ENCODE measurements around the gene COLEC12.
"Not testable (repeated sequence)": the region's sequence is repeated elsewhere in the genome, so short reads cannot be mapped to it uniquely, and the experiment has no call there.

COLEC12 gene

DNA sequence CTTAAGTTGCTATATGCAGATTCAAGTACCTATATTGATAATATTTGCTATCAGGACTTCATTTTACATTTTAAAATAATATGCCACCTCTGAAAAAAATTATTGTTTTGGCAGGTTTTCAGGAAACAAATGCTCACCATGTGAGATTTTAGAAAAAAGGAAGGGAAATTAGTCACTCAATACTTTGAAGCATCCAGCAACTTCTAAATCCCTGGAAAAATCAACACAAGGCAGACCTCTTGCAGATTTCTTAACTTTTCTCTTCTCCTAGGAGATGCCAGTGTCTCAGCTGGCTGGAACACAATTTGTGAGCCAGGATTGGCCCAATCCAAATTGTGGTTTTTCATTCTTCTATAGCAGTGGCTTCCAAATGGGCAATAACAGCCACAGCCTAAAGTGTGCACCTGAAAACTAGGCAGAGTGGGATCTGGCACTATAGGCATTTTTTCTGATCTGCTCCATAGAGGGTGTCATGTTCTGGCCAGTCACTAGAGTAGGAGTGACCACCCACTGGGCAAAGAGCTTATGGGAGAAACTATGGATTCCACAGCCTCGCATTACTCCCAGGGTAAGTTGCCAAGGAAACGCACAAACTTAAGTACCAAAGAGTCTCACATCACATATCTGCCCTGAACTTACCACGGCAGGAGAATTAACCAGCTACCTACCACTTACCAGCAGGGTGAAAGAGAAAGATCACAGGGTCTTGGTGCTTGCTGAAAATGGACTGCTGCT, 204.6 kb downstream of the COLEC12 start:
- DNase-seq (ENCODE audit: extremely low read depth in 1 of 2, low read depth in 1 of 2): no peak

DNA sequence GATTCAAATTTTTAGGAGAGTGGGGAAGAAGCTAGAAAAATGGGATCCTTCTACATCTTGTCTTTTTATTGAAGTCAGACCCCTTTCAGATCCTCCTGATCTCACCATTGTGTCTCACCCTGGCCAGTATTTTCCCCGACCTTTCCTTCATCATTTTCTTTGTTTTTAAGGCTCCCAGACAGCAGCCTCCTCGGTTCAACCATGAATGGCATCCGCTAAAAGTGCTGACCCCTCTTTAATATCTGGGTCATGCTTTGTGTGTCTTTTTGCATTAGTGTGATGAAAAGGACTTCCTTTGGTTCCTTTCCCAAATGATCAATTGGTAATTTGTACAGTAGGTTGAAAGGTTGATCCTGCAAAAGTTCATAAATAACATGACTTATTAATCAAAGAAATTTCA, 205.9 kb downstream of the COLEC12 start:
- no peak for DNase-seq (ENCODE audit: extremely low read depth in 1 of 2, low read depth in 1 of 2)

DNA sequence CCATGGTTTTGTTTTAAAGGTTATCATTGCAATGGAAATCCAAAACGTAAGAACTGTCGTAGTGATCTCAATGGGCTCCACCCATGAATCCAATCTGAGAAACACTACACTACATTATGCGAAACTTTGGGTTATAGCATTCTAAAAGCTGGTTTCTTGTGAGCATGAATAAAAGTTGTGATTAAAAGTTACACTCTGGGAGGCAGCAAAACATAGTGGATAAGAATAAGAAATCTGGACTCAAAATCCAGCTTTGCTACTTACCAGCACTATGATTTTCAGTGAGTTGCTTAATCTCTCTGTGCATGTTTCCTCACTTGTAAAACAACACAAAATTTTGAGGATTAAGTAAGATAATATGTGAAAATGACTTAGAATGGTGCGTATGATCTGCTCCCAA, 207.0 kb downstream of the COLEC12 start:
- no peak for DNase-seq (ENCODE audit: extremely low read depth in 1 of 2, low read depth in 1 of 2)

DNA sequence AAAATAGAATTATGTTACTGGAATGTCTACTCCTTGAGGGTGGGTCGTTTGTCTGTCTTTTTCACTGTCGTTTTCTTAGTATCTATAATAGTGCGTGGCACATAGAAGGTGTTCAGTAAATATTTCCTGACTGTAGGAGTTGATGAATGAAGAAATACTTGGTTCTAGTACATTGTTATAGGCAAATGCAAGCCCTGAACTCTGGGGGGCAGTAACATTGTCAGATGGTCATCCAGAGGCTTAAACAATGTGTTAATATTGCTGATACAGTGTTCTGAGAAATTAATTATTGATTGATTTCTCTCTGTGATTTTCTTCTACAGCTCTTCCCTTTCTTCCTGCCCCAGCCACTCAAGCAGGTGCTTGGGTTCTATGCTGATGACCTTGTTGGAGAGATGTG, 208.2 kb downstream of the COLEC12 start:
- DNase-seq (ENCODE audit: extremely low read depth in 1 of 2, low read depth in 1 of 2): no peak

DNA sequence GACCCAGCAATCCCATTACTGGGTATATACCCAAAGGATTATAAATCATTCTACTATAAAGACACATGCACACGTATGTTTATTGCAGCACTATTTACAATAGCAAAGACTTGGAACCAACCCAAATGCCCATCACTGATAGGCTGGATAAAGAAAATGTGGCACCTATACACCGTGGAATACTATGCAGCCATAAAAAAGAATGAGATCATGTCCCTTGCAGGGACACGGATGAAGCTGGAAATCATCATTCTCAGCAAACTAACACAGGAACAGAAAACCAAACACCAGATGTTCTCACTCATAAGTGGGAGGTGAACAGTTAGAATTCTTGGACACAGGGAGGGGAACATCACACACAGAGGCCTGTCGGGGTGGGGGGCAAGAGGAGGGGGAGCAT, 210.5 kb downstream of the COLEC12 start:
- DNase-seq (ENCODE audit: extremely low read depth in 1 of 2, low read depth in 1 of 2): not testable (repeated sequence)

DNA sequence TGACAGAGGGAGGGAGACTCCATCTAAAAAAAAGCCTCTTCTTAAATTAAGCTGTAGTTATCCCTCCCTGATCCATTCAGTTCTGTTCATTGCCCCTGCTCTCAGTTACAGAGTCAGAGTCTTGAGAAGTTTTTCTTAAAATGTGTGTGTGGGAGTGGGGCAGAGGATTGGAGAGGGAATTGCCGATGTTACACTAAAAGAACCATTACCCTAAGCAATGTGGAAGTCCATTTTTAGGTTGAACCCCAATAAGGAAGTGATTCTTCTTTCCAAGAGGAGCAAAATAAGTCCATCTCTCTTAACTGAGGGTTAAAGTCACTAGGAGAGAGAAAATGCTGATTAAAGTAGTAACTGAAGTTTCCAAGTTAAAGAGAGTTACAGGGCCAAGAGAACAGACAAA, 211.5 kb downstream of the COLEC12 start:
- no peak for DNase-seq (ENCODE audit: extremely low read depth in 1 of 2, low read depth in 1 of 2)

DNA sequence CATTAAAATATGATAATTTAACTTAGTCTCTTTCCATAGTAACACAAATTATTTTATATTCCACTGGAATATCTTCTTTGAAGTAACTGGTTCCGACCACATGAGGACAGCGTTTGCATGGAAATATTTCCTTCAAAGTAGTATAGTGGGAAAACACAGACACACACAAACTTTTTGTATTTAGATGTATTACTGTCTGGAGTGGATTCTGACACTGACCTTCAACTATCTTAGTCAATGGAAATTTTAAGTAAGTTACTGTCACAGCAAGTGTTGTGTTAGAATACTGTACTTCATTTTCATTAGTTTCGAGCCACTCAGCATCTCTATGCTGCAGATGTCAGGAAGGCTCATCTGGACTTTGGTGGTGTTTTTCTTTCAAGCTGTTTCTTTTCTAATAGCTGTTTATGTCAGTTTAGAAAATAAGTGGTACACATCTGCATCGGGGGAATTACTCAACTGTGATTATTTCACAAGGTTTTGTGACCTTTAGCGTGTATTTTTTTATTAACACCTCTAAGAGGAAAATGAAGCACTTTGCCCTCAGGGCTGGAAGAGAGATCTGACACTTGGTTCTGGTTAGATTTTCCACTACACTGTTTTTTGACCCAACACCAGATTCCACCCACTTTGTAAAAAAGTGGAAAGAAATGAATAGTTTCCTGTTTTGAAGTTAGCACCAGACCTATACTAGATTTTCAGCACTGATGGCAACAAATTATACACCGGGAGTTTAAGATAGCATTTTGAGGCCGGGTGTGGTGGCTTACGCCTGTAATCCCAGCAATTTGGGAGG, 213.8 kb downstream of the COLEC12 start:
- DNase-seq (ENCODE audit: extremely low read depth in 1 of 2, low read depth in 1 of 2): no peak

DNA sequence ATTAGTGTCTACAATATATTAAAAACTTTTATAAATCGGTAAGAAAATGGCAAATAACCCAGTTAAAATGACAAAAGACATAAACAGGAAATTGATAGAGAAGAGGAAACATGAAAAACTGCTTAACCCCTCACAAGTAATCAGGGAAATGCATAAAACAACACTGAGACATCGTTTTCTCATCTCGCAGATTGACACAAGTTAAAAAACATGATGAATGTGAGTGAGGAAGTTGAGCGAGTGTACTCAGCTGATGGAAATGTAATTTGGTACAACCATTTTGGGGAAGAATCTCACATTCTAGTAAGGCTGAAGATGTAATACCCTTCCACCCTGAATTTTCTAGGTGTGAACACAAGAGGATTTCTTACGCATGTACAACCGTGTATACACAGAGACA, 214.7 kb downstream of the COLEC12 start:
- DNase-seq (ENCODE audit: extremely low read depth in 1 of 2, low read depth in 1 of 2): no peak

DNA sequence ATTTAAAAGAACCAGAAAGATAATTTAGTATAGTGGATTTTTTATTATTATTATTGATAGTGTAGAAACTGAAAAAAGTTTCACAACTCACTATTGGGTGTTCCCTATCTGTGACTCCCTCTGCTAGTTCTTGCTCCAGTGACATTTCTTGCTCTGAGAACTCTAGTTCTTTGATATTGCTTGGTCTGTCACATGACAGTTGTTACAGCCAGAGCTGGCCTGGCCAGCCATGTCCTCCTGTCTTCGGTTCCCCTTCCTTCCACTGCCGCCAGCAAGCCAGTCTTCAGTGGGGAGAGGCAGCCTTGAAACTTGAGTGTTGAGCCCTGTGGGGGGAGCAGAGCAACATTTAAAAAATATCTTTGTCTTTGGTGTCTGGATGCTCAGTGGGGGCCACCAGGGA, 225.0 kb downstream of the COLEC12 start:
- no peak for DNase-seq (ENCODE audit: extremely low read depth in 1 of 2, low read depth in 1 of 2)

DNA sequence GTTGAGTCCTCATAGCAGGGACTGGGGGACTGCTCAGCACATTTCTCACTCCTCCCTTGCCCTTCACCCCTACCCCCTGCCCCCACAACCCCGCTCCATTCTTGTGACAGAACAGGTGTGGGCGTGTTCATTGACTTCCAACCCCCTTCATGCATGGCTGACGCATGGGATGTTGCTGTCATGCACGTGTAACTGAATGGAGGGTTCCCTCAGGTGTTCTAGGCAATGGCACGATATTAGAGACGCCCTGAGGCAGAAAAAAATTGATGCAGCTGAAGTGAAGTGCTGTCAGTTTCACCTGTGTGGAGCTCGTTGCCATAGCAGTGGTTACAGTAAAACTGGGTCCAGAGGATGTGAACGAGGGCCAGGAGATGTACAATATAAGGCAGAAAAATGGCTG, 226.2 kb downstream of the COLEC12 start:
- no peak for DNase-seq (ENCODE audit: extremely low read depth in 1 of 2, low read depth in 1 of 2)

DNA sequence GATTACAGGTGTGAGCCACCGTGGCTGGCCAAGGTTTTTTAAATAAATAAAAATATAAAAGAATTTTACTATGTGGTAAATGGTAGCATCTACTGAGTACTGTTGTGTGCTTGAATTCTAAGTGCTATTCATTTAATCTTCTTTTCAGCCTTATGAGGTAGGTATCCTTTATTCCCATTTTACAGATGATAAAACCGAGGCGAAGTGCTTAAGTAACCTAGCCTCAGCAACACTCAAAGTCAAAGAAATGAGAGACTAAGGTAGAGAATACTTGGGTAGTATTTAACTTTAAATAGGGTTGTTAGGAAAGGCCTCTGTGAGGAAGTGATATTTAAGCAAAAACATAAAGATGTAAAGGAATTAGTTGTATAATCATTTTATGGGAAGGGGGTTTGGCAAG, 227.0 kb downstream of the COLEC12 start:
- DNase-seq (ENCODE audit: extremely low read depth in 1 of 2, low read depth in 1 of 2): no peak

DNA sequence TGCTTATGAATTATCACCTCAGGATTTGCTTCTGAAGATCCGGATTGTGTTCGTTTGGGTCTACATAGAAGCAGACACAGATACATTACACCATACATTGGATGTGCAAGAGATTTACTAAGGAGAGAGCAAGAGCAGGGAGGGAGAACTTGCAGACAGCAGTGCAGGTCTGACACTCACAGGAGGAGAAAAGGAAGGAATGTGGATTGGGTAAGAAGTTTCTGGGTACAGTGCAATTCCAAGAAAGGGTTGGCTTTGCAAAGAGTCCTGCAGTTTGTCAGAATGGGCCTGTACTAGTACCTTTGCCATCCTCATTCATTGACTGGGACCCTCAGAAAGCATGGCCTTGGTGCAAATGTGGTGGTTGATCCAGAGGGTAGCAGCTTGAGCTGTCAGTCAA, 227.9 kb downstream of the COLEC12 start:
- DNase-seq (ENCODE audit: extremely low read depth in 1 of 2, low read depth in 1 of 2): no peak

DNA sequence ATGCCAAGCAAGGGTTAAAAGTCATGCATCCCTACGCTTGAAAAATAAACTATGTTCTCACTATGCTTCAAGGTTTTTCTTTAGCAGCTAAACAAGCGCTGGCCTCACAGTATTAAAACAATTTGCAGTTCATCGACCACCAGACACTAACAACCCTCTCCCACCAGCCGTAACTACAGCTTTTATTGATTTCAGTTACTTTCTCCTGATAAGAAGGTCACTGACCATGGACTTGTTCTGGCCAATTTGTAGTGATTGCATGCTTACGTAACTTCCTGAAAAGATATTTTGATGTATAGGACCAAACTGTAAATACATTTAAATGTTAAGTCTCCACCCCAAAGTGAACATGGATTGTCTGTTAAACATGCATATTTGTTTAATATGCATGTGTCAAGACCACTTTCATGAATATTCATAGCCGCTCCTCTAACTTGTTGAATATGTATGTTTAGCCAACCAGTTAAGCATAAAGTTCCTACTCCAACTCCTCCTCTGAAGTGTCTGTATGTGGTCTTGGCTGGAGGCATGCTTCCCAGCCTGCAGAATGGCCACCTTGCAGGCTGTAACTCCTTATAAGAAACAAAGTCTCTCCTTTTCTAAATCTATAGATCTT, 230.9 kb downstream of the COLEC12 start:
- no peak for DNase-seq (ENCODE audit: extremely low read depth in 1 of 2, low read depth in 1 of 2)

DNA sequence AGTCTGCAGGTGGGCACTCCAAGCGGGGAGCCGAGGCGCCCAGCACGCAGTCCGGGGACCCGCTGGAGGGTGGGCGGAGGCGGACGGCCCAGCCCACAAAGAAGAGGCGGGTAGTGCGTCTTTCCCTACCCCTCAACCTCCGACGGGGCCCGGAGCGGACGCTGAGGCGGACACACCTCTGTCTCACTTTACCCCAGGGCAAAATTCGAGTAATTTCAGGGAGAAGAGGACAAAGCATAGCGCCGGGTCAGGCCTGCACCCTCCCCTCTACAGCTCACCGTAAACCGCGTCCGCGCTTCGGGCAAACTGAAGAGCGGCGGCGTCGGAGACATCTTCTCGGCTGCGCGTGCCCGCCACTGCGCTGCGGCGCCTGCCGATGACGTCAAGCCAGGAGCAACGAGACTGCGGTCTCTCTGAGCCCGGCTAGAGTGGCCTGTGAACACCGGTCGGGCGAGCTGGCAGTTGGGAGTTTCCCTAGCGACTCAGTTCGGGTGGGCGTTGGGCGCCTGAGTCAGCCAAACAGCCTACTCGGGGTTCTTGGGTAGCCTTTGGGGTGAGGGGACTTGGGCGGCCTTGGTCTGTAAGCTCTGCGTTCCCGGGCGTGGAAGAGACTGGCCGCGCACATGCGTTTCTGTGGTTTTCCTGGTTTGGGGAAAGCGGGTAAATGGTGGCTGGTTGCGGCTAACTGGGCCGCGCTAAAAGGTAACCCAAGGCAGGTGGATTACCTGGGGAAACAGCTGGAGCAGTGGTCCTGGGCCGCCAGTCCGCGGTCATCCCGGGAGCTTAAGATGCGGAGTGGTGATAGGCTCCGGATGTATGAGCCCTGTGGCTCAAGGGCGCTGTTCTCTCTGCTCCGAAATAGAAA, 232.6 kb downstream of the COLEC12 start, which contains the start of gene THOC1:
TSS of gene THOC1 (minus strand) at position 360 of the 865 bp plus-strand sequence. CDS start at position 332, 28 bp downstream.
- peak; percentile 87 to 94 for DNase-seq (ENCODE audit: extremely low read depth in 1 of 2, low read depth in 1 of 2)

DNA sequence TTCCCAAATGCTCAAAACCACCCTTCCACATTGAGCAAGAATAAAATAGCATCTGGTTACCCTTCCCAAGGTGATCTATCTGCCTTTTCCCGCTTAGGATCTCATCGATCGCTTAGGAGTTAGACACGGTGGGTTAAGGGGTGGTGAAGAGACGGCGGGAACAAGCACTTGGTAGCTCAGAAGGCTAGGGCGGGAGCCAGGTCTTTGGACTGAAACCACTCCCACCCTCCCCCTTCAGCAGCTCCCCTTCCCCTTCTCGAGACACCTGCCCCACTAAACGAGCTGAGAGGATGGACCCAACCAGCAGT, 233.2 kb downstream of the COLEC12 start:
- no peak for DNase-seq (ENCODE audit: extremely low read depth in 1 of 2, low read depth in 1 of 2)
